K562 treated with DMSO at 1 percent for 24 hours (cell line): Measurements from ENCODE around the gene APOL1. TPM values are rescaled to one million over a fixed set of nuclear protein-coding genes. Genes with fewer than 3 reads are reported as not detected.

ENCODE experiments used
- total RNA-seq: library from RNA; unstranded; fragments of 300-600 nt; gene quantifications from 2 replicates; pipeline ENCODE4 v1.2.3, GENCODE V29; 2022; ENCODE audit warnings: low read depth; ENCODE audit not compliant: insufficient read depth

Gene APOL1
- total RNA-seq, result 49.1 and 50.0 TPM in 2 replicates

GRCh38 chr22:36252754-36253522 lies at the start of gene APOL1:
Gene APOL1, plus strand, starts transcription at chr22:36253133. Its CDS starts 1,823 bp downstream, at chr22:36254956.

GRCh38 chr22:36239401-36240171 lies 13.3 kb upstream of the APOL1 start, which contains the start of gene APOL2:
Gene APOL2, minus strand, starts transcription at chr22:36239527. Its CDS starts 6,365 bp downstream, at chr22:36233162.

Other genes starting within 250 kb of the APOL1 start
- gene RBFOX2, start 224.3 kb upstream of the APOL1 start, total RNA-seq, result 19.9 and 25.0 TPM in 2 replicates
- 8.3 and 10.9 TPM in 2 replicates for gene APOL3, start 92.4 kb upstream of the APOL1 start, total RNA-seq
- 24.0 and 25.6 TPM in 2 replicates for gene APOL4, start 51.3 kb upstream of the APOL1 start, total RNA-seq
- gene APOL2, start 13.6 kb upstream of the APOL1 start, total RNA-seq, result 17.2 and 22.2 TPM in 2 replicates
- 101 and 107 TPM in 2 replicates for gene MYH9, start 134.8 kb downstream of the APOL1 start, total RNA-seq
- 114 and 115 TPM in 2 replicates for gene TXN2, start 228.5 kb downstream of the APOL1 start, total RNA-seq